Bronchial epithelial cell (primary cell): ENCODE results near the gene NXN. TPM values are rescaled to one million over a fixed set of nuclear protein-coding genes. Genes with fewer than 3 reads are reported as not detected.

Experiments used
- DNase-seq: peaks from one replicate; pipeline ENCODE4 v3.0.0-alpha.2; 2010; ENCODE audit warnings: low read depth
- FAIRE-seq: peaks from 2 replicates; lab custom pipeline; 2011; peaks lifted over from hg19 to GRCh38; lab: Jason Lieb, UNC
- H3K27me3 ChIP-seq: 2 replicates; pipeline ENCODE4 v1.5.1; 2011; ENCODE audit warnings: low read length; ENCODE audit not compliant: control insufficient read depth, insufficient read depth
- H3K36me3 ChIP-seq: 2 replicates; pipeline ENCODE4 v1.5.1; 2011; ENCODE audit warnings: low read length; ENCODE audit not compliant: control insufficient read depth, insufficient read depth
- H3K4me3 ChIP-seq: 2 replicates; pipeline ENCODE4 v1.5.1; 2011; ENCODE audit warnings: mild to moderate bottlenecking, low read depth, low read length, control low read depth
- total RNA-seq: library from RNA; depleted of rRNA; stranded (reverse); fragments of >200 nt; gene quantifications from 2 replicates; pipeline ENCODE4 v1.2.1, GENCODE V29; 2014
- TF ChIP-seq, protein P1 (sequence below): IDR thresholded peaks from 2 replicates; pipeline ENCODE4 v1.5.1; 2011; ENCODE audit warnings: mild to moderate bottlenecking, moderate library complexity, low read length, control low read depth, inconsistent platforms; ENCODE audit not compliant: insufficient read depth, severe bottlenecking

NXN gene
- 64.4 and 70.3 TPM in 2 replicates for total RNA-seq

DNA sequence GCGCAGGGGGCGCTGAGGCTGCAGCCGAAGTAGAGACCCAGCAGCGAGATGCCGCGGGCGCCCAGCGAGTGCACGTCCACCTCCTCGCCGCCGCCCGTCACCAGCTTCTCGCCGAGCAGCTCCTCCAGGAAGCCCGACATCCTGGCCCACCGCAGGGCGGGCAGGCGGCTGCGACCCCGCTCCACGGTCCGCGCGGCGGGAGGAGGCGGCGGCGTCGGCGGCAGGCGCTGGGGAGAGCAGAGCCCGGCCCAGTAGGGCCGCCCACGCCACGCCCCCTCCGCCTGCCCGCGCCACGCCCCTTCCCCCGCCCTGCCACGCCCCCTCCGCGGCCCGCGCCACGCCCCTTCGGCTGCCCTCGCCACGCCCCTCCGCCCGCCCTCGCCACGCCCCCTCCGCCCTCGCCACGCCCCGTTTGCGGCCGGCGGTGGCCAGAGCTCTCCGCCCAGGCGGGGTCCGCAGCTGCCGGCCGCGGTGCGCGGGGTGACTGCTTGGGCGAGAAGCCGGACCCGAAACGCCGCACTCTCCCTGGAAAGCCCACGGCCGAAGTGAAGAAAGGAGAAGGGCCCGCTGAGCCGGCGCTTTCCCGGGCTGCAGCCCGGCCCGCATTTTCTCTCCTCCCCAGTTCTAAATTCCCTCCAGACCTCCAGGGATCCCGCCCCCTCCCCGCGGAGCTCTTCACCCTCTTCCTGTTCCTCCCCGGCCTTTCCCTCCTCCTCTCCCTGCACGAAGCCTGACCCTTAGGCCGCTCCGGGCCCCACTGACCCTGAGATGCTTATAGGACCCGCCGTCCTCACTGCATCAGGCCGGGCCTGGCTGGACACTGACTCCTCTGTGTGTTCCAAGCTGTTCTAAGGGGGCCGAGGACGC lies at the start of gene NXN:
NXN (minus strand) TSS at position 238 of the 867 bp plus-strand sequence.
- peak; percentile 29 for DNase-seq
- TF ChIP-seq, protein P1, sequence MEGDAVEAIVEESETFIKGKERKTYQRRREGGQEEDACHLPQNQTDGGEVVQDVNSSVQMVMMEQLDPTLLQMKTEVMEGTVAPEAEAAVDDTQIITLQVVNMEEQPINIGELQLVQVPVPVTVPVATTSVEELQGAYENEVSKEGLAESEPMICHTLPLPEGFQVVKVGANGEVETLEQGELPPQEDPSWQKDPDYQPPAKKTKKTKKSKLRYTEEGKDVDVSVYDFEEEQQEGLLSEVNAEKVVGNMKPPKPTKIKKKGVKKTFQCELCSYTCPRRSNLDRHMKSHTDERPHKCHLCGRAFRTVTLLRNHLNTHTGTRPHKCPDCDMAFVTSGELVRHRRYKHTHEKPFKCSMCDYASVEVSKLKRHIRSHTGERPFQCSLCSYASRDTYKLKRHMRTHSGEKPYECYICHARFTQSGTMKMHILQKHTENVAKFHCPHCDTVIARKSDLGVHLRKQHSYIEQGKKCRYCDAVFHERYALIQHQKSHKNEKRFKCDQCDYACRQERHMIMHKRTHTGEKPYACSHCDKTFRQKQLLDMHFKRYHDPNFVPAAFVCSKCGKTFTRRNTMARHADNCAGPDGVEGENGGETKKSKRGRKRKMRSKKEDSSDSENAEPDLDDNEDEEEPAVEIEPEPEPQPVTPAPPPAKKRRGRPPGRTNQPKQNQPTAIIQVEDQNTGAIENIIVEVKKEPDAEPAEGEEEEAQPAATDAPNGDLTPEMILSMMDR, result peak; percentile 42
- H3K27me3 ChIP-seq, result no peaks in the 10 kb centered on the region
- H3K4me3 ChIP-seq, result peak within 1 kb of the TSS; percentile 65
- no peaks in the 10 kb centered on the region for H3K36me3 ChIP-seq
- FAIRE-seq, result no peak

DNA sequence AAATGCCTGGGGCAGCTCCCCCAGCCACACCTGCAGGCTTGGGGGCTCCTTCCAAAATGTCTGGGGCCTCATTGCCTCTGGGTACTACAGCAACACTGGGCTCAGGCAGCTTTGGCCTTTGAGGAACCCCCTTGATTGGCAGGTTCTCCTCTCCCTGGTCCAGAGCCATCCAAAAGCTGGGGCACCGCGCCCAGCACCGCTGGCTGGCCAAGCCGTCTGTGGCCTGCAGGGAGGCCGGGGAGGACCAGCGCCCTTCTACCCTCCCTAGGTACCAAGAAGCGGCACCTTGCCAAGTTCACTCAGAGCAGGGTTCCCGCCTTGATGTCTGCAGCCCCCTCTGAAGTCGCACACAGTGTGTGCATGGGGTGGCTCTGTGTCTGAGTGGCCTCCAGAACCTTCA lies 47.5 kb upstream of the NXN start:
- no peak for DNase-seq
- H3K36me3 ChIP-seq, result peaks cover 2% of the 10 kb centered on the region
- no peaks in the 10 kb centered on the region for H3K27me3 ChIP-seq
- H3K4me3 ChIP-seq, result no peak overlapping the region
- TF ChIP-seq, protein P1, result no peak
- FAIRE-seq, result no peak

DNA sequence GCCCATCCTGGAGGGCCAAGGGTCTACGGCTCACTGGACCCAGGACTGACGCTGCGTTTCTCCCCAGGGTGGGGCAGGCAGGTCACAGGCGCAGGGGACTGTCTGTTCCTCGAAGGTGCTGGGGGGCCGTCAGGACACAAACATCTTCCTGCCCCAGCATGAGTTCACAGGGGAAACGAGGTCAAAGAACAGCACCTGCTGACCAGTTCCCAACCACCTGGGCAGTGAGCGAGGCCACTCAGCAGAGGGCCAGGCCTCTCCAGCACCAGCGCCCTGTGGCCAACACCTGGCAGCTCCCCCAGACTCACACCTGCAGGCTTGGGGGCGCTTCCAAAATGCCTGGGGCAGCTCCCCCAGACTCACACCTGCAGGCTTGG lies 47.0 kb upstream of the NXN start:
- FAIRE-seq, result peak; percentile 43

DNA sequence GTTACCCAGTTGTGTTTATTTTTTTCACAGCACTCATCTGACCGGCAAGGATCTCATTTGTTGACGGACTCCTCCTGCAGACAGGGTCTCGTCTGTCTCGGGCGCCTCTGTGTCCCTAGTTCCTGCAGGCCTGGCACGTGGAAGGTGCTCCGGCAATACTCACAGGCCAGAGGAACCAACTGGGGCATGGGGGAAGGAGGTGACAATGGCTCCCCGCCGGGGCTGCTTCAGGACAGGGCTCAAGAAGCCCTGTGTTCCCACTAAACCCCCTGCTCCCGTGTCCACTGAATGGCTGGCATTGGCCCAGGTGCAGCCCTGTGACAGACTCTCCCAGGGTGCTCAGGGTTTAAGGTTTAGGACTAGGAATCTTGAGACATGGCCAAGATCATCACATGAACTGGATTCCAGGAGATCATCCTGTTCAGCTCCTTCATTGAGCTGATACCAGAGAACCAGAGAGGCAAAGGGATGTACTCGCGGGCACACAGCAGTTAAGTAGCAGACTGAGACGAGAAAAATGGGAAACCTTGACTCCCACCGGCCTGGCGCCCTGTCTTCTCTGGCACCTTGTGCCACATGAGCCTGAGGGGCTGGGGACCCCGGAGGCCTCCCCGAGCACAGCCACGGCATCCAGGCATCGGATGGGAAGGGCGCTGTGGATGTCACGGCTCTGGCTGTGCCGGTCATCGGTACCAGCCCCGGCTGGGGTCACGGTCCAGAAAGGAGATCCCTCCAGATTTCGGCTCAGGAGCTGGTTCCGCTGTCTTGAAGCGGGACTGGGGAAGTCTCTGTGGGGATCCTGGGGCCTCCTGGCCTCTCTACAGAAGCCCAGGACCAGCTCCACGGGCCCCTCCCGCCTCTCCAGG lies 46.4 kb upstream of the NXN start:
- H3K4me3 ChIP-seq, result no peak overlapping the region
- H3K27me3 ChIP-seq, result no peaks in the 10 kb centered on the region
- no peak for FAIRE-seq
- TF ChIP-seq, protein P1, result no peak
- peaks cover 2% of the 10 kb centered on the region for H3K36me3 ChIP-seq
- DNase-seq, result no peak

More for the DNA sequence above, 47.0 kb upstream of the NXN start:
- Histone ChIP-seq H3K27me3 (no peaks in the 10 kb centered on the region), H3K36me3 (peaks cover 2% of the 10 kb centered on the region), H3K4me3 (no peak overlapping the region)
- TF ChIP-seq, protein P1, result no peak
- DNase-seq, result no peak

DNA sequence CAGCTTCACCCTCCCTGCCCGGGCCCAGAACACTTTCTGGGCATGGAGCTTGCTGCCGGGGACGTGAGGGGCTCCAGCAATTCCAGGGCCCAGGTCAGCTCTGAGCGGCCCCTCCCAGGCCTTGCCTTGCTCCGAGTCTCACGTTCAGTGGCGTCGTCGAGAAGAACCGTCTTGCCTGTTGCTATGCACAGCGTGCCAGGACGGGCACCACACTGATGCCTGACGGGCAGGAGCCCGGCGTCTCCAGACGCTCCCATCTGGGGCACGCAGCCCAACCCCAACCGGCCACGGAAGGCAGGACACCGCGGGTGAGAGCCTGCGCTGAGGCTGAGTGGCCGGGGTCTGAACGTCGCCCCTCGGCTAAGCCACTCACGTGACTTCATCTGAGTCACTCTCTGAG lies 44.5 kb upstream of the NXN start:
- no peak overlapping the region for H3K4me3 ChIP-seq
- FAIRE-seq, result no peak
- peaks cover 6% of the 10 kb centered on the region for H3K36me3 ChIP-seq
- H3K27me3 ChIP-seq, result no peaks in the 10 kb centered on the region
- no peak for DNase-seq
- TF ChIP-seq, protein P1, result no peak
